Stimulated activated CD8-positive, alpha-beta memory T cell treated with anti-CD3 and anti-CD28 coated beads, Interleukin-4, amount 100 ng/mL, for 1 hour (primary cell): Measurements from ENCODE around the gene THY1.
"Not testable (repeated sequence)": the region's sequence is repeated elsewhere in the genome, so short reads cannot be mapped to it uniquely, and the experiment has no call there.

Experiments
- DNase-seq, 2 donors: peaks; one replicate each; pipeline ENCODE4 v3.0.0-alpha.2; 2020; ENCODE audit warnings: low read depth in 2 of 2, low spot score in 1 of 2

THY1 gene

GRCh38 chr11:119422809-119423508, at the start of gene THY1:
THY1 (minus strand) TSS chr11:119423172; CDS start chr11:119420905, 2,267 bp downstream.
- DNase-seq: no peak

- DNase-seq: no peak
Observed at GRCh38 chr11:119472186-119472855, 49.3 kb upstream of the THY1 start.

- no peak for DNase-seq
Observed at GRCh38 chr11:119471329-119471728, 48.4 kb upstream of the THY1 start.

- no peak for DNase-seq
Observed at GRCh38 chr11:119470317-119471291, 47.6 kb upstream of the THY1 start.

GRCh38 chr11:119469506-119469905, 46.5 kb upstream of the THY1 start:
- no peak for DNase-seq

- DNase-seq: no peak
Observed at GRCh38 chr11:119468511-119468910, 45.5 kb upstream of the THY1 start.

- DNase-seq: no peak
Observed at GRCh38 chr11:119461229-119461963, 38.4 kb upstream of the THY1 start.

GRCh38 chr11:119460582-119460981, 37.6 kb upstream of the THY1 start:
- DNase-seq: no peak

GRCh38 chr11:119460097-119460496, 37.1 kb upstream of the THY1 start:
- no peak for DNase-seq

- no peak for DNase-seq
Observed at GRCh38 chr11:119459293-119459976, 36.5 kb upstream of the THY1 start.

- DNase-seq: not testable (repeated sequence)
Observed at GRCh38 chr11:119455708-119456107, 32.7 kb upstream of the THY1 start.

- not testable (repeated sequence) for DNase-seq
Observed at GRCh38 chr11:119455241-119455640, 32.3 kb upstream of the THY1 start.

GRCh38 chr11:119453881-119454280, 30.9 kb upstream of the THY1 start:
- DNase-seq: no peak

GRCh38 chr11:119450590-119451326, 27.8 kb upstream of the THY1 start:
- DNase-seq: no peak

GRCh38 chr11:119449498-119449897, 26.5 kb upstream of the THY1 start:
- DNase-seq: no peak

- no peak for DNase-seq
Observed at GRCh38 chr11:119448380-119448779, 25.4 kb upstream of the THY1 start.

GRCh38 chr11:119447664-119448242, 24.8 kb upstream of the THY1 start:
- no peak for DNase-seq

- DNase-seq: no peak
Observed at GRCh38 chr11:119446871-119447663, 24.1 kb upstream of the THY1 start.
